Lower lobe of right lung (tissue), 2 donors: ENCODE measurements around the gene PATJ. TPM values are rescaled to one million over a fixed set of nuclear protein-coding genes. Genes with fewer than 3 reads are reported as not detected.
"Not testable (repeated sequence)": the region's sequence is repeated elsewhere in the genome, so short reads cannot be mapped to it uniquely, and the experiment has no call there.

Experiments
- ATAC-seq, 2 donors: fragments of 200-7000 bp; cut with Tn5 transposase; one replicate each; pipeline ENCODE4 v1.9.1; 2020 to 2022; ENCODE audit warnings: mild to moderate bottlenecking in 2 of 2, moderate library complexity in 2 of 2
- DNase-seq: peaks from one replicate; pipeline ENCODE4 v3.0.0-alpha.2; 2020
- H3K27ac ChIP-seq: fragments of 200-600 bp; one replicate; pipeline ENCODE4 v1.8.0; 2022
- H3K27me3 ChIP-seq: fragments of 200-600 bp; one replicate; pipeline ENCODE4 v1.8.0; 2022; ENCODE audit warnings: low read depth
- H3K36me3 ChIP-seq: fragments of 200-600 bp; one replicate; pipeline ENCODE4 v1.8.0; 2022; ENCODE audit warnings: mild to moderate bottlenecking
- H3K4me1 ChIP-seq: fragments of 200-600 bp; one replicate; pipeline ENCODE4 v1.8.0; 2022
- H3K4me3 ChIP-seq: fragments of 200-600 bp; one replicate; pipeline ENCODE4 v1.8.0; 2022; ENCODE audit warnings: mild to moderate bottlenecking
- H3K9me3 ChIP-seq: fragments of 200-600 bp; one replicate; pipeline ENCODE4 v1.8.0; 2022
- CTCF ChIP-seq: fragments of 200-600 bp; IDR thresholded peaks from one replicate; pipeline ENCODE4 v1.8.0; 2022; ENCODE audit warnings: antibody characterized with exemption, mild to moderate bottlenecking
- intact Hi-C: fragments of 100-400 bp; cut with DNase I; formaldehyde crosslinking; loops from one replicate; pipeline ENCODE4 v1.11.0; 2022
- long read RNA-seq: library from polyadenylated mRNA; unstranded; transcript quantifications from one replicate; pipeline ENCODE4 v2.0.0, GENCODE V29; 2021
- total RNA-seq: library from RNA; stranded (reverse); fragmentation: NEBNext Ultra II Directional; extraction: Animal tissue kit (Norgen Biotek cat#: 25700); gene quantifications from one replicate; pipeline ENCODE4 v1.2.1, GENCODE V29; 2021
- donor health status: DM: no; HTN: yes; CAD: no; lungs with severe emphysema.

Gene PATJ
- total RNA-seq = 63.9 TPM
- long read RNA-seq, full-length matches to known transcripts = 3 of 55 reads
- long read RNA-seq, partial matches to known transcripts = 10 of 55 reads
- long read RNA-seq, other reads (novel, unspliced or antisense) = 42 of 55 reads

- Histone ChIP-seq H3K27me3 (no peaks in the 10 kb centered on the region), H3K27ac (peak within 1 kb of the TSS; percentile 95), H3K36me3 (no peaks in the 10 kb centered on the region), H3K4me3 (peak within 1 kb of the TSS; percentile 71), H3K9me3 (no peaks in the 10 kb centered on the region), H3K4me1 (peaks cover 16% of the 10 kb centered on the region)
- ATAC-seq = peak; percentile 96 to 97
- peak; percentile 84 for DNase-seq
- intact Hi-C loops = no loop called here
- TF ChIP-seq CTCF = no peak
These were observed at the start of gene PATJ for GRCh38 chr1:61741711-61742619. PATJ (plus strand) TSS chr1:61742480; CDS start chr1:61762893, 20,413 bp downstream.

GRCh38 chr1:61699911-61700851 is 42.1 kb upstream of the PATJ start:
- Histone ChIP-seq H3K36me3 (peaks cover 84% of the 10 kb centered on the region), H3K4me3 (no peak overlapping the region), H3K27me3 (no peaks in the 10 kb centered on the region), H3K9me3 (no peaks in the 10 kb centered on the region), H3K27ac (no peak overlapping the region), H3K4me1 (no peaks in the 10 kb centered on the region)
- TF ChIP-seq CTCF = no peak
- no peak for DNase-seq
- intact Hi-C loops = no loop called here
- ATAC-seq = no peak

- peaks cover 48% of the 10 kb centered on the region for H3K36me3 ChIP-seq
- no peak for DNase-seq
- TF ChIP-seq CTCF = no peak
- H3K27ac ChIP-seq = no peak overlapping the region
- intact Hi-C loops = no loop called here
- no peaks in the 10 kb centered on the region for H3K27me3 ChIP-seq
- H3K4me1 ChIP-seq = no peaks in the 10 kb centered on the region
- ATAC-seq = peak; percentile 51 to 89
- no peaks in the 10 kb centered on the region for H3K9me3 ChIP-seq
- H3K4me3 ChIP-seq = no peak overlapping the region
These were observed 33.0 kb upstream of the PATJ start for GRCh38 chr1:61708953-61709907.

- H3K9me3 ChIP-seq = no peaks in the 10 kb centered on the region
- H3K27ac ChIP-seq = no peak overlapping the region
- H3K36me3 ChIP-seq = peaks cover 41% of the 10 kb centered on the region
- H3K4me1 ChIP-seq = no peaks in the 10 kb centered on the region
- ATAC-seq = no peak
- TF ChIP-seq CTCF = no peak
- no peak overlapping the region for H3K4me3 ChIP-seq
- intact Hi-C loops = no loop called here
- DNase-seq = no peak
- no peaks in the 10 kb centered on the region for H3K27me3 ChIP-seq
These were observed 32.4 kb upstream of the PATJ start for GRCh38 chr1:61709908-61710289.

- not testable (repeated sequence) for DNase-seq, H3K27ac ChIP-seq
These were observed 31.0 kb upstream of the PATJ start for GRCh38 chr1:61711257-61711656.

More at GRCh38 chr1:61711257-61711656, 31.0 kb upstream of the PATJ start:
- H3K4me3 ChIP-seq, H3K4me1 ChIP-seq, H3K9me3 ChIP-seq, ATAC-seq, intact Hi-C loops, H3K27me3 ChIP-seq: not testable (repeated sequence)
- peaks cover 29% of the 10 kb centered on the region for H3K36me3 ChIP-seq
